BJ (cell line): Measurements from ENCODE around the gene SELENOF. TPM values are rescaled to one million over a fixed set of nuclear protein-coding genes. Genes with fewer than 3 reads are reported as not detected.

Experiments used
- CTCF ChIA-PET: fragments of 350-600 bp; formaldehyde crosslinking; extraction: SDS; loops from one replicate; lab custom pipeline; 2021; ENCODE audit warnings: antibody characterized with exemption, inconsistent platforms; lab: Yijun Ruan, JAX
- POLR2A ChIA-PET: fragments of 300-600 bp; sonication (Branson Sonifier 250); formaldehyde crosslinking; extraction: SDS; loops from one replicate; lab custom pipeline; 2021; ENCODE audit warnings: antibody characterized with exemption; lab: Charles Lee
- DNase-seq: peaks from one replicate; pipeline ENCODE4 v3.0.0-alpha.2; 2011; ENCODE audit warnings: low read depth
- H3K27me3 ChIP-seq: 2 replicates; pipeline ENCODE4 v1.6.0; 2011; ENCODE audit warnings: low read length; ENCODE audit not compliant: control insufficient read depth, insufficient read depth
- H3K36me3 ChIP-seq: 2 replicates; pipeline ENCODE4 v1.5.1; 2011; ENCODE audit warnings: low read length; ENCODE audit not compliant: control insufficient read depth, insufficient read depth
- H3K4me3 ChIP-seq: 2 replicates; pipeline ENCODE4 v1.5.1; 2011; ENCODE audit warnings: low read depth, mild to moderate bottlenecking, control low read depth, low read length
- polyA plus RNA-seq: library from polyadenylated mRNA; depleted of rRNA; stranded (reverse); fragments of >200 nt; gene quantifications from 2 replicates; pipeline ENCODE4 v1.2.3, GENCODE V29; 2011
- TF ChIP-seq, protein P1 (sequence below): IDR thresholded peaks from 2 replicates; pipeline ENCODE4 v1.5.1; 2011; ENCODE audit warnings: low read depth, mild to moderate bottlenecking, control low read depth, inconsistent platforms, low read length, moderate library complexity; ENCODE audit not compliant: insufficient read depth

SELENOF gene
- polyA plus RNA-seq, 1 experiment, result 115 TPM

DNA sequence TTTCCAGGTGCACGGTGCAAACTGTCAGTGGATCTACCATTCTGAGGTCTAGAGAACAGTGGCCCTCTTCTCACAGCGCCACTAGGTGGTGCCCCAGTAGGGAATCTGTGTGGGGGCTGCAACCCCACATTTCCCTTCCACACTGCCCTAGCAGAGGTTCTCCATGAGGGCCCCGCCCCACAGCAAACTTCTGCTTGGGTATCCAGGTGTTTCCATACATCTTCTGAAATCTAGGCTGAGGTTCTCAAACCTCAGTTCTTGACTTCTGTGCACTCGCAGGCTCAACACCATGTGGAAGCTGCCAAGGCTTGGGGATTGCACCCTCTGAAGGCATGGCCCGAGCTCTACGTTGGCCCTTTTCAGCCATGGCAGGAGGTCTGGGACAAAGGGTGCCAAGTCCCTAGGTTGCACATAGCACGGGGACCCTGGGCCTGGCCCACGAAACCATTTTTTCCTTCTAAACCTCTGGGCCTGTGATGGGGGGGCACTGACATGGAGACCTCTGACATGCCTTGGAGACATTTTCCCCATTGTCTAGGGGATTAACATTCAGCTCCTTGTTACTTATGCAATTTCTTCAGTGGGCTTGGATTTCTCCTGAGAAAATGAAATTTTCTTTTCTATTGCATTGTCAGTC lies 10.5 kb upstream of the SELENOF start:
- no peaks in the 10 kb centered on the region for H3K36me3 ChIP-seq
- TF ChIP-seq, protein P1, sequence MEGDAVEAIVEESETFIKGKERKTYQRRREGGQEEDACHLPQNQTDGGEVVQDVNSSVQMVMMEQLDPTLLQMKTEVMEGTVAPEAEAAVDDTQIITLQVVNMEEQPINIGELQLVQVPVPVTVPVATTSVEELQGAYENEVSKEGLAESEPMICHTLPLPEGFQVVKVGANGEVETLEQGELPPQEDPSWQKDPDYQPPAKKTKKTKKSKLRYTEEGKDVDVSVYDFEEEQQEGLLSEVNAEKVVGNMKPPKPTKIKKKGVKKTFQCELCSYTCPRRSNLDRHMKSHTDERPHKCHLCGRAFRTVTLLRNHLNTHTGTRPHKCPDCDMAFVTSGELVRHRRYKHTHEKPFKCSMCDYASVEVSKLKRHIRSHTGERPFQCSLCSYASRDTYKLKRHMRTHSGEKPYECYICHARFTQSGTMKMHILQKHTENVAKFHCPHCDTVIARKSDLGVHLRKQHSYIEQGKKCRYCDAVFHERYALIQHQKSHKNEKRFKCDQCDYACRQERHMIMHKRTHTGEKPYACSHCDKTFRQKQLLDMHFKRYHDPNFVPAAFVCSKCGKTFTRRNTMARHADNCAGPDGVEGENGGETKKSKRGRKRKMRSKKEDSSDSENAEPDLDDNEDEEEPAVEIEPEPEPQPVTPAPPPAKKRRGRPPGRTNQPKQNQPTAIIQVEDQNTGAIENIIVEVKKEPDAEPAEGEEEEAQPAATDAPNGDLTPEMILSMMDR, result no peak
- POLR2A ChIA-PET, result no interaction called here
- no peaks in the 10 kb centered on the region for H3K27me3 ChIP-seq
- CTCF ChIA-PET, result interaction anchor here (1.5 kb wide), 1 partner anchor 12 kb away, joined by 3 read pairs; no protein-coding TSS in a partner anchor
- no peak overlapping the region for H3K4me3 ChIP-seq
- no peak for DNase-seq

DNA sequence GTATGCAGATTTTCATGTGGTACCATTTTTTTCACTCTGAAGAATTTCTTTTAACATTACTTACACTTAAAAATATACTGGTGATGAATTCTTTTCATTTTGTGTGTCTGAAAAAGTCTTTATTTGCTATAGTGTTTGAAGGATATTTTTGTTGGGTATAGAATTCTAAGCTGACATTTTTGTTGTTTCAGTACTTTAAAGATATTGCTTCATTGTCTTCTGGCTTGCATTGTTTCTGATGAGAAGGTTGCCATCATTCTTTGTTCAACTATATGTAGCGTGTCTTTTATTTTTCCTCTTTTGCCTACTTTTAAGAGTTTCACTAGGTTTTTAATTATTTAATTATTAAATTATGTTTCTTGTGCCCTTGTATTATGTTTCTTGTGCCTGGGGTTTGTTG lies 8.5 kb upstream of the SELENOF start:
- ChIA-PET POLR2A (no interaction called here), CTCF (no interaction called here)
- Histone ChIP-seq H3K27me3 (no peaks in the 10 kb centered on the region), H3K36me3 (no peaks in the 10 kb centered on the region), H3K4me3 (no peak overlapping the region)
- no peak for DNase-seq
- TF ChIP-seq, protein P1, result no peak

DNA sequence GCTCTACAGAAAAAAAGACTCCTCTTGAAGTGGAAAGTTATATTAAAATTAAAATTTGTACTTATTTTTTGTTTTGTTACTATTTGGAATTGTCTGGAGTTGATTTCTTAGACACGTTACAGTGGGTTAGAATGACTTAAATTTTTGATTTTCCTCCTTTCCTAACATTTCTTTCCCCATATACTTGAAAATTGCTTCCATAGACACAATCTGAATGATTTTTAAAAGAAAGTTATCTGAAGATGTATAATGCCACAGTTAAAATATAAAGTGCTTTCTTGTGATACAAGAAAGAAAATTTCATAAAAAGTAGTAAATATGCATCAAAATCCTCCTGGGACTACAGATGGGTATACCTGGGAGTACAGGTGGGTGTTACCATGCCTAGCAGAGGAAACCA lies 2.8 kb upstream of the SELENOF start:
- TF ChIP-seq, protein P1, result no peak
- DNase-seq, result no peak
- Histone ChIP-seq H3K36me3 (no peaks in the 10 kb centered on the region), H3K27me3 (no peaks in the 10 kb centered on the region), H3K4me3 (no peak overlapping the region)
- ChIA-PET POLR2A (no interaction called here), CTCF (no interaction called here)

DNA sequence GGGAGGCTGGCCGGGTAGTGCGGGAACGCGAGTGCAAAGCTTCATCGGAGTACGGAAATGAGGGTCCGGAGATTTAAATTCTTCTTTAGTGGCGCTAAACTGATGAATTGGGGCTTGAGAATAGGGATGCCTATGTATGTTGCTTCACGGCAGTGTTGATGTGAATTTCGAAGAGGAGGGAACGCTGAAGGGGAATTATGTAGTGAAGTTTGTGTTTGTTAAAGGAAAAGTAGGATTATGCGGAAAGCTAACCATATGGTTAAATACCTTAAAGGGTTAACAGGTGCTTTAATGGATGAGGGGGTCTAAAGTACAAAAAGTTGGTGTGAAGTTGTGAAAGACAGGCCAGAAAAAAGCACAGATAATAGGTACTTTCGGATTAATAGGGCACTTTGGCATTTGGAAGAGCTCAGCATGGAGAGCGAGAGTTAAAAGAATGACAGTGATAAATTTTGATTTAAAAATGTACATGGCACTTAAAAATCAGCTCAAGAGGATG lies 1.9 kb upstream of the SELENOF start:
- no peak for DNase-seq
- POLR2A ChIA-PET, result interaction anchor here (0.8 kb wide), 1 partner anchor 12 kb away, joined by 3 read pairs; no protein-coding TSS in a partner anchor
- TF ChIP-seq, protein P1, result no peak
- Histone ChIP-seq H3K27me3 (no peaks in the 10 kb centered on the region), H3K4me3 (peak overlapping the region; percentile 61), H3K36me3 (no peaks in the 10 kb centered on the region)
- CTCF ChIA-PET, result interaction anchor here (0.7 to 1.6 kb wide), 4 partner anchors 47 to 169 kb away, joined by 3 read pairs; no protein-coding TSS in a partner anchor

DNA sequence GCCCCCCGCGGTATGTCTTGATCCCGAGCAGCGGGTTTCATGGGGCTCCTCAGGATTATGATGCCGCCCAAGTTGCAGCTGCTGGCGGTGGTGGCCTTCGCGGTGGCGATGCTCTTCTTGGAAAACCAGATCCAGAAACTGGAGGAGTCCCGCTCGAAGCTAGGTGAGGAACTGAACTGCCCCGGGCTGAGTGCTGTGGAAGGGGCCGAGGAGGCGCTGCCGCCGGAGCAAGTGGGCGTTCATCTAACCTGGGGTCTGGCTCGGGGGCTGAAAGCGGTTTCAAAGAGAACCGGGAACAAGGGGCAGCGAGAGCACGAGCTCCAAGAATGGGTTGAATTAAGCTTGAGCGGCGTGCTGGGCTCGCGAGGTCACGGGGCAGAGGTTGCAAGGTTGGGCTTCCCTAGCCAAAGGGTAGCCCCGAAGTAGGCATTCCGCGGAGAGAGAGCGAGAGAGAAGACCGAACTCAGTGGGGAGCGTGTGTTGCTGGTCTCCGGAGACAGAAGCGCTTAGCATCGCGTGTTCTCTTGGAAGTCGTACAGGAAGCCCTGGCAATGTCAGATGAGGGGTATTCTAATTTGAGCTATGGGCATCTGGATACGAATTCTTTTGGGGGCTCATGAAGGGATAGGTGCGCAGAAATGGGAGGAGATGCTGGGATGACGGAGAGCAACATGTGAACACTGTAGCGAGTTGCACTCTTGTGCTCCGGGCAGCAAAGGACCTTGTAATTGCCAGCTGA lies 1.2 kb upstream of the SELENOF start:
- peak overlapping the region; percentile 61 for H3K4me3 ChIP-seq
- CTCF ChIA-PET, result interaction anchor here (0.7 to 1.6 kb wide), 4 partner anchors 47 to 170 kb away, joined by 3 read pairs; no protein-coding TSS in a partner anchor
- POLR2A ChIA-PET, result interaction anchor here (1.0 kb wide), 1 partner anchor 171 kb away, joined by 4 read pairs; no protein-coding TSS in a partner anchor
- H3K36me3 ChIP-seq, result no peaks in the 10 kb centered on the region
- TF ChIP-seq, protein P1, result no peak
- no peaks in the 10 kb centered on the region for H3K27me3 ChIP-seq
- no peak for DNase-seq
